ENCODE data around the gene DNMT3A.

DNA sequence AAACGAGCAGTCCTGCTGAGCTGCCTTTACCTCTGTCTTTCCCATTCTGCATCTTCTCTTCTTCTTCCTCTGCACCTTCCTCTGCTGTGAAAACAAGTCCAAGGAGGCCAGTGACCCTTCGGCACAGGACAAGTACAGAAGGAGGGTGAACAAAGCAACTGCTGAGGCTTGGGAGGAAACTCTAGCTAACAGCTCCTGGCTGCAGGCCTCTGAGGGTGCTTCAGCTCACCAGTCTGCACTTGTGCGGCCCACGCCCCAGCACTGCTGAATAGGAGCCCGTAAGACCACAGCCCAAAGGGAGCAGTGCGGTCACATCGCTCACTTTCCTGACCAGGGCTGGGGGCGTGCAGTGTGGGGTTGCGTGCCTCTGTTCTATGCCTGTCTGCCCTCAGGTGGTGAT lies 42.1 kb upstream of the DNMT3A start:
- TF ChIP-seq, protein P1, sequence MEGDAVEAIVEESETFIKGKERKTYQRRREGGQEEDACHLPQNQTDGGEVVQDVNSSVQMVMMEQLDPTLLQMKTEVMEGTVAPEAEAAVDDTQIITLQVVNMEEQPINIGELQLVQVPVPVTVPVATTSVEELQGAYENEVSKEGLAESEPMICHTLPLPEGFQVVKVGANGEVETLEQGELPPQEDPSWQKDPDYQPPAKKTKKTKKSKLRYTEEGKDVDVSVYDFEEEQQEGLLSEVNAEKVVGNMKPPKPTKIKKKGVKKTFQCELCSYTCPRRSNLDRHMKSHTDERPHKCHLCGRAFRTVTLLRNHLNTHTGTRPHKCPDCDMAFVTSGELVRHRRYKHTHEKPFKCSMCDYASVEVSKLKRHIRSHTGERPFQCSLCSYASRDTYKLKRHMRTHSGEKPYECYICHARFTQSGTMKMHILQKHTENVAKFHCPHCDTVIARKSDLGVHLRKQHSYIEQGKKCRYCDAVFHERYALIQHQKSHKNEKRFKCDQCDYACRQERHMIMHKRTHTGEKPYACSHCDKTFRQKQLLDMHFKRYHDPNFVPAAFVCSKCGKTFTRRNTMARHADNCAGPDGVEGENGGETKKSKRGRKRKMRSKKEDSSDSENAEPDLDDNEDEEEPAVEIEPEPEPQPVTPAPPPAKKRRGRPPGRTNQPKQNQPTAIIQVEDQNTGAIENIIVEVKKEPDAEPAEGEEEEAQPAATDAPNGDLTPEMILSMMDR (IDR thresholded peaks at IDR 0.05), result no peak
- TF ChIP-seq POLR2A (IDR thresholded peaks at IDR 0.05), result no peak

Measured in testis (tissue), 2 donors.